GM23338 (cell line): ENCODE measurements around the gene PSKH1. TPM values are rescaled to one million over a fixed set of nuclear protein-coding genes. Genes with fewer than 3 reads are reported as not detected.
A peak's percentile ranks its signal among the peaks of the same experiment; 100 is the strongest.
"Not testable (repeated sequence)": the region's sequence is repeated elsewhere in the genome, so short reads cannot be mapped to it uniquely, and the experiment has no call there.

Source experiments
- ATAC-seq: fragments of 200-7000 bp; cut with Tn5 transposase; 3 replicates; pipeline ENCODE4 v1.9.1; 2020
- DNase-seq: peaks from one replicate; pipeline ENCODE4 v3.0.0-alpha.2; 2015; ENCODE audit warnings: low spot score
- H2AFZ ChIP-seq: fragments of 200-600 bp; sonication (generic); 2 replicates; pipeline ENCODE4 v1.8.0; 2016; ENCODE audit warnings: antibody characterized with exemption, mild to moderate bottlenecking, moderate library complexity
- H3F3A ChIP-seq: fragments of 200-600 bp; sonication (generic); replicated peaks from 2 replicates; pipeline ENCODE4 v1.8.0; 2017; ENCODE audit warnings: antibody characterized with exemption, mixed run types, low read depth
- H3K27ac ChIP-seq: fragments of 200-600 bp; sonication (generic); 2 replicates; pipeline ENCODE4 v1.6.1; 2016; ENCODE audit warnings: low read depth
- H3K27me3 ChIP-seq: fragments of 200-600 bp; sonication (generic); 2 replicates; pipeline ENCODE4 v1.8.0; 2016; ENCODE audit warnings: mild to moderate bottlenecking, mixed run types, moderate library complexity; ENCODE audit not compliant: insufficient read depth
- H3K36me3 ChIP-seq: fragments of 200-600 bp; sonication (generic); 2 replicates; pipeline ENCODE4 v1.8.0; 2016; ENCODE audit warnings: mild to moderate bottlenecking; ENCODE audit not compliant: insufficient read depth
- H3K4me1 ChIP-seq: fragments of 200-600 bp; sonication (generic); 2 replicates; pipeline ENCODE4 v1.8.0; 2016; ENCODE audit warnings: mild to moderate bottlenecking, moderate library complexity; ENCODE audit not compliant: insufficient read depth
- H3K4me2 ChIP-seq: fragments of 200-600 bp; sonication (generic); 2 replicates; pipeline ENCODE4 v1.7.1; 2017; ENCODE audit warnings: mixed run types
- H3K4me3 ChIP-seq: fragments of 200-600 bp; sonication (generic); 2 replicates; pipeline ENCODE4 v1.6.1; 2016; ENCODE audit warnings: mixed run types
- H3K79me2 ChIP-seq: fragments of 200-600 bp; sonication (generic); replicated peaks from 2 replicates; pipeline ENCODE4 v1.8.0; 2017; ENCODE audit warnings: mild to moderate bottlenecking; ENCODE audit not compliant: insufficient read depth
- H3K9me2 ChIP-seq: fragments of 200-600 bp; sonication (generic); 2 replicates; pipeline ENCODE4 v1.8.0; 2017; ENCODE audit not compliant: insufficient read depth
- H4K20me1 ChIP-seq: fragments of 200-600 bp; sonication (generic); replicated peaks from 2 replicates; pipeline ENCODE4 v1.8.0; 2017; ENCODE audit warnings: mild to moderate bottlenecking; ENCODE audit not compliant: insufficient read depth
- H3K27ac Mint-ChIP-seq: 2 replicates; pipeline ENCODE4 v1.8.0; 2020; ENCODE audit warnings: inconsistent platforms, mild to moderate bottlenecking, moderate library complexity, mixed read lengths
- H3K27me3 Mint-ChIP-seq: 3 replicates; pipeline ENCODE4 v1.8.0; 2022; ENCODE audit warnings: low read depth, mild to moderate bottlenecking, moderate library complexity, mixed read lengths, inconsistent platforms; ENCODE audit not compliant: insufficient read depth, poor library complexity
- H3K36me3 Mint-ChIP-seq: 3 replicates; pipeline ENCODE4 v1.8.0; 2021; ENCODE audit warnings: low read depth, mild to moderate bottlenecking, inconsistent platforms, moderate library complexity, mixed read lengths
- H3K4me1 Mint-ChIP-seq: 3 replicates; pipeline ENCODE4 v1.8.0; 2020; ENCODE audit warnings: mild to moderate bottlenecking, inconsistent platforms, mixed read lengths
- H3K4me3 Mint-ChIP-seq: 3 replicates; pipeline ENCODE4 v1.8.0; 2021; ENCODE audit warnings: moderate library complexity, mild to moderate bottlenecking, inconsistent platforms, mixed read lengths
- H3K9me3 Mint-ChIP-seq: 3 replicates; pipeline ENCODE4 v1.8.0; 2020; ENCODE audit warnings: moderate library complexity, mild to moderate bottlenecking, inconsistent platforms, mixed read lengths
- ZNF331 ChIP-seq: fragments of 250-450 bp; sonication (Bioruptor Pico); IDR thresholded peaks from 2 replicates; pipeline ENCODE4 v1.5.0; 2020; ENCODE audit warnings: low read depth, mild to moderate bottlenecking, moderate library complexity
- polyA plus RNA-seq: library from polyadenylated mRNA; unstranded; fragments of >200 nt; fragmentation: Nextera tagmentation; extraction: Ambion mirVana; gene quantifications from 2 replicates; pipeline ENCODE4 v1.2.1, GENCODE V29; 2016
- total RNA-seq: library from RNA; depleted of rRNA; stranded (reverse); fragments of >200 nt; shearing (Covaris generic); gene quantifications from 2 replicates; pipeline ENCODE4 v1.2.3, GENCODE V29; 2014
- TF ChIP-seq, protein P1 (sequence below): fragments of 250-450 bp; sonication (Bioruptor Pico); IDR thresholded peaks from 2 replicates; pipeline ENCODE4 v1.5.0; 2020; ENCODE audit warnings: mild to moderate bottlenecking, moderate library complexity

Gene PSKH1
- total and polyA plus RNA-seq, 2 experiments from 2014 or later: 14.3 to 23.9 TPM

DNA sequence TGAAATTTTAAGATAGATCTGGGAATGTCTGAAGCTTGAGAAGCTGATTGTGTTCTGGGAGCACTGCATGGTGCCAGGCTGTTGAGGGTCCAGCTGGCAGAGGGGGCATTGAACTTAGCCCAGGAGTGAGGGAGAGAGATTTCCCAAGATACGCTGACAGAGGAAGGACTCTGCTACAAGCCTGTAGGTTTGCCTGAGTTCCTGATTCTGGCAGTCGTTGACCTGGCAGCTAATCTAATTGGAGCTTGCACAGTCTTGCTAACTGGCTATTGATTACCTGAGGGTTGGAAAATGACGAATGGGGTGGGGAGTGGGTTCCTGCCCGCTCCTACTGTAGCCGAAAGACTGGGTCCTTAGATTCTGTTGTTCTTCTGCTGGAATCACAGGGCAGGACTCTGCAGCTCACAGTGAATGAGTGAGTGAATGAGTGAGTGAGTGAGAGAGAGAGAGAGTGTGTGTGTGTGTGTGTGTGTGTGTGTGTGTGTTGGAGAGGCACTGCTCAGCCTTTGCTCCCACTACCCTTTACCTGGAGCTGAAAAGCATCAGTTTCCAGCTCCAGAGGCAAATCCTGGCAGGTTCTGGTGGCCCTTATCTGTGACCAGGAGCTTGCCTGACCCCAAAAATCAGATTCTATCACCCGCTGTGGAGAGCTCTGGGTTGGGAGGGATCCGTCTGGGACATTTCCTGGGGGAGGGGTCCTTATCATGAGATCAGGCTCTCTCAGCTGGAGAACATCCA, 21.9 kb downstream of the PSKH1 start (continued):
- TF ChIP-seq, protein P1, sequence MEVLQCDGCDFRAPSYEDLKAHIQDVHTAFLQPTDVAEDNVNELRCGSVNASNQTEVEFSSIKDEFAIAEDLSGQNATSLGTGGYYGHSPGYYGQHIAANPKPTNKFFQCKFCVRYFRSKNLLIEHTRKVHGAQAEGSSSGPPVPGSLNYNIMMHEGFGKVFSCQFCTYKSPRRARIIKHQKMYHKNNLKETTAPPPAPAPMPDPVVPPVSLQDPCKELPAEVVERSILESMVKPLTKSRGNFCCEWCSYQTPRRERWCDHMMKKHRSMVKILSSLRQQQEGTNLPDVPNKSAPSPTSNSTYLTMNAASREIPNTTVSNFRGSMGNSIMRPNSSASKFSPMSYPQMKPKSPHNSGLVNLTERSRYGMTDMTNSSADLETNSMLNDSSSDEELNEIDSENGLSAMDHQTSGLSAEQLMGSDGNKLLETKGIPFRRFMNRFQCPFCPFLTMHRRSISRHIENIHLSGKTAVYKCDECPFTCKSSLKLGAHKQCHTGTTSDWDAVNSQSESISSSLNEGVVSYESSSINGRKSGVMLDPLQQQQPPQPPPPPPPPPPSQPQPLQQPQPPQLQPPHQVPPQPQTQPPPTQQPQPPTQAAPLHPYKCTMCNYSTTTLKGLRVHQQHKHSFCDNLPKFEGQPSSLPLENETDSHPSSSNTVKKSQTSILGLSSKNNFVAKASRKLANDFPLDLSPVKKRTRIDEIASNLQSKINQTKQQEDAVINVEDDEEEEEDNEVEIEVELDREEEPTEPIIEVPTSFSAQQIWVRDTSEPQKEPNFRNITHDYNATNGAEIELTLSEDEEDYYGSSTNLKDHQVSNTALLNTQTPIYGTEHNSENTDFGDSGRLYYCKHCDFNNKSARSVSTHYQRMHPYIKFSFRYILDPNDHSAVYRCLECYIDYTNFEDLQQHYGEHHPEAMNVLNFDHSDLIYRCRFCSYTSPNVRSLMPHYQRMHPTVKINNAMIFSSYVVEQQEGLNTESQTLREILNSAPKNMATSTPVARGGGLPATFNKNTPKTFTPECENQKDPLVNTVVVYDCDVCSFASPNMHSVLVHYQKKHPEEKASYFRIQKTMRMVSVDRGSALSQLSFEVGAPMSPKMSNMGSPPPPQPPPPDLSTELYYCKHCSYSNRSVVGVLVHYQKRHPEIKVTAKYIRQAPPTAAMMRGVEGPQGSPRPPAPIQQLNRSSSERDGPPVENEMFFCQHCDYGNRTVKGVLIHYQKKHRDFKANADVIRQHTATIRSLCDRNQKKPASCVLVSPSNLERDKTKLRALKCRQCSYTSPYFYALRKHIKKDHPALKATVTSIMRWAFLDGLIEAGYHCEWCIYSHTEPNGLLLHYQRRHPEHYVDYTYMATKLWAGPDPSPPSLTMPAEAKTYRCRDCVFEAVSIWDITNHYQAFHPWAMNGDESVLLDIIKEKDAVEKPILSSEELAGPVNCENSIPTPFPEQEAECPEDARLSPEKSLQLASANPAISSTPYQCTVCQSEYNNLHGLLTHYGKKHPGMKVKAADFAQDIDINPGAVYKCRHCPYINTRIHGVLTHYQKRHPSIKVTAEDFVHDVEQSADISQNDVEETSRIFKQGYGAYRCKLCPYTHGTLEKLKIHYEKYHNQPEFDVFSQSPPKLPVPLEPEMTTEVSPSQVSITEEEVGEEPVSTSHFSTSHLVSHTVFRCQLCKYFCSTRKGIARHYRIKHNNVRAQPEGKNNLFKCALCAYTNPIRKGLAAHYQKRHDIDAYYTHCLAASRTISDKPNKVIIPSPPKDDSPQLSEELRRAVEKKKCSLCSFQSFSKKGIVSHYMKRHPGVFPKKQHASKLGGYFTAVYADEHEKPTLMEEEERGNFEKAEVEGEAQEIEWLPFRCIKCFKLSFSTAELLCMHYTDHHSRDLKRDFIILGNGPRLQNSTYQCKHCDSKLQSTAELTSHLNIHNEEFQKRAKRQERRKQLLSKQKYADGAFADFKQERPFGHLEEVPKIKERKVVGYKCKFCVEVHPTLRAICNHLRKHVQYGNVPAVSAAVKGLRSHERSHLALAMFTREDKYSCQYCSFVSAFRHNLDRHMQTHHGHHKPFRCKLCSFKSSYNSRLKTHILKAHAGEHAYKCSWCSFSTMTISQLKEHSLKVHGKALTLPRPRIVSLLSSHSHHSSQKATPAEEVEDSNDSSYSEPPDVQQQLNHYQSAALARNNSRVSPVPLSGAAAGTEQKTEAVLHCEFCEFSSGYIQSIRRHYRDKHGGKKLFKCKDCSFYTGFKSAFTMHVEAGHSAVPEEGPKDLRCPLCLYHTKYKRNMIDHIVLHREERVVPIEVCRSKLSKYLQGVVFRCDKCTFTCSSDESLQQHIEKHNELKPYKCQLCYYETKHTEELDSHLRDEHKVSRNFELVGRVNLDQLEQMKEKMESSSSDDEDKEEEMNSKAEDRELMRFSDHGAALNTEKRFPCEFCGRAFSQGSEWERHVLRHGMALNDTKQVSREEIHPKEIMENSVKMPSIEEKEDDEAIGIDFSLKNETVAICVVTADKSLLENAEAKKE (CRISPR knock-in tag): no peak
- no peak for TF ChIP-seq ZNF331 (CRISPR knock-in tag)

DNA sequence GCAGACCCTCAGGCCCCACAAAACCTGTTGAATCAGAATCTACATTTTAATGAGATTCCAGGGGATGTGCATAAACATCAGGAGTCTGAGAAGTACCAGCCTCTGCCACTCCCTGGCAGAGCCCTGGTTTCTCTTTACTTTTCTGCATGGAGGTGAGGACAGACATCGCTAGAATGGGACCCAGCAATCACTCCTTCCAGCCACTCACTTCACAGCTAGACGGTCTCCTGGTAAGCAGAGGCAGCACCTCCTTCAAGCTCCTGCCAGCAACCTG, 22.4 kb downstream of the PSKH1 start:
- not testable (repeated sequence) for H3K4me3 ChIP-seq, DNase-seq, H3F3A ChIP-seq, H3K9me3 Mint-ChIP-seq, H3K36me3 ChIP-seq, H3K79me2 ChIP-seq, H4K20me1 ChIP-seq, H3K27me3 ChIP-seq, H3K36me3 Mint-ChIP-seq, H3K9me2 ChIP-seq, H2AFZ ChIP-seq, H3K27me3 Mint-ChIP-seq
- Histone ChIP-seq H3K27ac (peak overlapping the region; percentile 70; the same call in 1 of the 2 replicates), H3K4me2 (0 out of 2 replicates have a peak overlapping the region, but pooled peaks have one; percentile 66), H3K4me1 (peaks cover 18% of the 10 kb centered on the region)
- peak overlapping the region; percentile 55; the same call in 2 of the 3 replicates for H3K4me3 Mint-ChIP-seq
- H3K4me1 Mint-ChIP-seq: peaks cover 24% of the 10 kb centered on the region
- peak overlapping the region; percentile 89; the same call in 1 of the 2 replicates for H3K27ac Mint-ChIP-seq
- peak; percentile 20; the same call in 2 of the 3 replicates for ATAC-seq
